Measurements from ENCODE around the gene GPR87. TPM values are rescaled to one million over a fixed set of nuclear protein-coding genes. Genes with fewer than 3 reads are reported as not detected.

GPR87 gene
- total and polyA plus RNA-seq, 2 of the 4 experiments (the other 2 are of a cell fraction), result 0.26 to 0.36 TPM

GRCh38 chr3:151330379-151330778 lies 13.8 kb upstream of the GPR87 start:
- H3K79me1 ChIP-seq (ENCODE audit: low read depth in 1 of 2, low read length in 2 of 2), result no peaks in the 10 kb centered on the region
- ChIA-PET POLR2A (ENCODE audit: unreplicated experiment) (no interaction called here), CTCF (interaction anchor here (0.5 kb wide), 1 partner anchor 565 kb away, joined by 5 read pairs; no protein-coding TSS in a partner anchor)
- no peak overlapping the region for H3K4me3 ChIP-seq (ENCODE audit: insufficient read depth, low read depth, low read length)
- peaks cover 2% of the 10 kb centered on the region; the same call in 1 of the 2 replicates for H3K4me1 ChIP-seq (ENCODE audit: control insufficient read depth, insufficient read depth, low read length)
- no peak overlapping the region for H2AK5ac ChIP-seq (ENCODE audit: low read depth, low read length)
- H2AFZ ChIP-seq (replicated peaks; ENCODE audit: low read length, poor library complexity), result no peak overlapping the region
- no peak overlapping the region for H3K9ac ChIP-seq (ENCODE audit: low read depth, low read length)
- H3K27me3 ChIP-seq (ENCODE audit: control insufficient read depth, insufficient read depth, low read length), result no peaks in the 10 kb centered on the region
- H3K9me1 ChIP-seq (ENCODE audit: insufficient read depth, low read length), result no peaks in the 10 kb centered on the region
- BruUV-seq (replicated peaks), result no TSS peak
- no peak for DNase-seq
- H4K20me1 ChIP-seq (ENCODE audit: insufficient read depth, low read length), result no peaks in the 10 kb centered on the region
- dilution Hi-C loops (cut with HindIII; ENCODE audit: low sequenced_read_pairs, unreplicated experiment) (no loop called here), intact Hi-C loops (cut with micrococcal nuclease) (no loop called here), in situ Hi-C loops (cut with MboI; ENCODE audit: low sequenced_read_pairs) (no loop called here)
- H4K91ac ChIP-seq (ENCODE audit: insufficient read depth, low read depth, low read length), result no peak overlapping the region
- TF ChIP-seq MAFK (IDR thresholded peaks at IDR 0.05; ENCODE audit: low read depth, low read length) (no peak), CHD1 (IDR thresholded peaks at IDR 0.05; ENCODE audit: low read depth, low read length) (no peak), NFE2L2 (IDR thresholded peaks at IDR 0.05; ENCODE audit: low read depth, low read length) (no peak), MAZ (IDR thresholded peaks at IDR 0.05; ENCODE audit: borderline replicate concordance, low read depth, low read length) (no peak), MXI1 (IDR thresholded peaks at IDR 0.05; ENCODE audit: borderline replicate concordance, low read depth, low read length) (no peak), RAD21 (IDR thresholded peaks at IDR 0.05; ENCODE audit: low read length) (no peak)
- H2BK20ac ChIP-seq (ENCODE audit: low read depth, low read length), result no peak overlapping the region
- no peak overlapping the region for H3K14ac ChIP-seq (replicated peaks; ENCODE audit: low read depth, low read length)
- no peak overlapping the region for H2BK15ac ChIP-seq (ENCODE audit: low read depth, low read length)
- no peak overlapping the region for H2BK120ac ChIP-seq (ENCODE audit: low read depth, low read length)
- H3K18ac ChIP-seq (ENCODE audit: low read depth, low read length), result no peak overlapping the region
- H3K36me3 ChIP-seq (ENCODE audit: control insufficient read depth, insufficient read depth, low read length), result no peaks in the 10 kb centered on the region
- H3K4ac ChIP-seq (ENCODE audit: low read depth, low read length), result no peak overlapping the region
- ATAC-seq (ENCODE audit: low read depth), result no peak
- H4K5ac ChIP-seq (ENCODE audit: low read depth, low read length), result no peak overlapping the region
- no peak overlapping the region for H2AK9ac ChIP-seq (replicated peaks; ENCODE audit: low read depth, low read length, poor library complexity)
- H3K4me2 ChIP-seq (ENCODE audit: low read depth, low read length), result no peak overlapping the region
- 100% methylated on average over 2 of the region's 4 CpGs; no CpG with 5 or more reads in 1 of the 2 experiments for WGBS, 2 experiments (ENCODE audit: extremely low coverage in 2 of 2, insufficient read length in 1 of 2)
- H3K27ac ChIP-seq (ENCODE audit: insufficient read depth, low read length), result no peak overlapping the region
- no peak overlapping the region for H4K8ac ChIP-seq (ENCODE audit: low read depth in 2 of 2, low read length in 2 of 2)
- no peak overlapping the region for H2BK5ac ChIP-seq (ENCODE audit: low read depth, low read length, poor library complexity, severe bottlenecking)
- H3K56ac ChIP-seq (ENCODE audit: extremely low read depth, insufficient read depth, low read length), result no peak overlapping the region
- no peaks in the 10 kb centered on the region for H3K9me3 ChIP-seq (ENCODE audit: control insufficient read depth, insufficient read depth, low read length)
- no peak overlapping the region for H3K23ac ChIP-seq (ENCODE audit: low read depth, low read length)

Measured in IMR-90 (cell line).